Natural killer cell (primary cell): ENCODE data around the gene DOC2B. TPM values are rescaled to one million over a fixed set of nuclear protein-coding genes. Genes with fewer than 3 reads are reported as not detected.

Experiments used
- ATAC-seq, 3 donors: fragments of 150-1000 bp in 2 of 3; fragments of 200-7000 bp in 1 of 3; cut with Tn5 transposase; 1 replicate in 1 of 3; 2 replicates in 2 of 3; pipeline ENCODE4 v1.10.0; 2021; ENCODE audit warnings: mild to moderate bottlenecking in 2 of 3, moderate library complexity in 2 of 3
- DNase-seq, 2 donors: peaks; one replicate each; pipeline versions ENCODE4 v3.0.0 to v3.0.0-alpha.2; 2013 to 2021; ENCODE audit warnings: mixed read lengths in 1 of 2
- H3K27ac ChIP-seq: one replicate; pipeline ENCODE4 v1.5.1; 2013; ENCODE audit warnings: mild to moderate bottlenecking, low read length
- H3K27me3 ChIP-seq: one replicate; pipeline ENCODE4 v1.6.1; 2013; ENCODE audit warnings: low read length; ENCODE audit not compliant: control insufficient read depth, insufficient read depth
- H3K36me3 ChIP-seq: one replicate; pipeline ENCODE4 v1.6.1; 2013; ENCODE audit warnings: low read length; ENCODE audit not compliant: control insufficient read depth, insufficient read depth
- H3K4me1 ChIP-seq: one replicate; pipeline ENCODE4 v1.6.1; 2013; ENCODE audit warnings: low read length; ENCODE audit not compliant: control insufficient read depth, insufficient read depth
- H3K4me3 ChIP-seq: one replicate; pipeline ENCODE4 v1.5.1; 2013; ENCODE audit warnings: low read length
- H3K9me3 ChIP-seq: one replicate; pipeline ENCODE4 v1.6.1; 2013; ENCODE audit warnings: low read length; ENCODE audit not compliant: control insufficient read depth, insufficient read depth
- H3K27ac Mint-ChIP-seq, 2 donors: one replicate each; pipeline ENCODE4 v1.8.0; 2022; ENCODE audit warnings: mild to moderate bottlenecking in 2 of 2, mixed read lengths in 2 of 2, moderate library complexity in 1 of 2
- H3K27me3 Mint-ChIP-seq, 2 donors: one replicate each; pipeline ENCODE4 v1.8.0; 2022; ENCODE audit warnings: low read depth in 2 of 2, mixed read lengths in 2 of 2
- H3K36me3 Mint-ChIP-seq: one replicate; pipeline ENCODE4 v1.8.0; 2022; ENCODE audit warnings: mixed read lengths
- H3K4me1 Mint-ChIP-seq, 2 donors: one replicate each; pipeline ENCODE4 v1.8.0; 2022; ENCODE audit warnings: mixed read lengths in 2 of 2
- H3K4me3 Mint-ChIP-seq: one replicate; pipeline ENCODE4 v1.8.0; 2022; ENCODE audit warnings: mild to moderate bottlenecking, moderate library complexity, mixed read lengths
- H3K9me3 Mint-ChIP-seq, 2 donors: one replicate each; pipeline ENCODE4 v1.8.0; 2022; ENCODE audit warnings: mixed read lengths in 2 of 2
- WGBS: methylation state at CpG from one replicate; pipeline ENCODE4 v1.1.7; 2013; ENCODE audit warnings: missing lambda C conversion rate; ENCODE audit not compliant: insufficient coverage; 5-methylcytosine and 5-hydroxymethylcytosine counted together
- intact Hi-C: fragments of 100-400 bp; cut with micrococcal nuclease; formaldehyde crosslinking; loops from one replicate; pipeline ENCODE4 v1.14.2; 2022
- total RNA-seq, 4 donors: library from RNA; stranded (reverse); fragments of 120-200 nt in 1 of 4; gene quantifications; one replicate each; pipeline versions ENCODE4 v1.2.3 to v1.2.4, GENCODE V29; 2013 to 2022
- TF ChIP-seq, protein P1 (sequence below): fragments of 200-600 bp; IDR thresholded peaks from one replicate; pipeline ENCODE4 v1.8.0; 2022; ENCODE audit warnings: antibody characterized with exemption

Gene DOC2B
- total RNA-seq, 3 donors from 2014 or later (not counting 1 experiment from before 2014, with no cell fraction given): 0.07 to 0.20 TPM; not detected in 1

GRCh38 chr17:180381-181244 is 837 bp downstream of the DOC2B start:
- H3K4me1 Mint-ChIP-seq: no peaks in the 10 kb centered on the region
- Histone ChIP-seq H3K4me3 (no peak overlapping the region), H3K27me3 (peaks cover 15% of the 10 kb centered on the region), H3K36me3 (no peaks in the 10 kb centered on the region), H3K9me3 (no peaks in the 10 kb centered on the region), H3K4me1 (peaks cover 3% of the 10 kb centered on the region), H3K27ac (no peak overlapping the region)
- TF ChIP-seq, protein P1, sequence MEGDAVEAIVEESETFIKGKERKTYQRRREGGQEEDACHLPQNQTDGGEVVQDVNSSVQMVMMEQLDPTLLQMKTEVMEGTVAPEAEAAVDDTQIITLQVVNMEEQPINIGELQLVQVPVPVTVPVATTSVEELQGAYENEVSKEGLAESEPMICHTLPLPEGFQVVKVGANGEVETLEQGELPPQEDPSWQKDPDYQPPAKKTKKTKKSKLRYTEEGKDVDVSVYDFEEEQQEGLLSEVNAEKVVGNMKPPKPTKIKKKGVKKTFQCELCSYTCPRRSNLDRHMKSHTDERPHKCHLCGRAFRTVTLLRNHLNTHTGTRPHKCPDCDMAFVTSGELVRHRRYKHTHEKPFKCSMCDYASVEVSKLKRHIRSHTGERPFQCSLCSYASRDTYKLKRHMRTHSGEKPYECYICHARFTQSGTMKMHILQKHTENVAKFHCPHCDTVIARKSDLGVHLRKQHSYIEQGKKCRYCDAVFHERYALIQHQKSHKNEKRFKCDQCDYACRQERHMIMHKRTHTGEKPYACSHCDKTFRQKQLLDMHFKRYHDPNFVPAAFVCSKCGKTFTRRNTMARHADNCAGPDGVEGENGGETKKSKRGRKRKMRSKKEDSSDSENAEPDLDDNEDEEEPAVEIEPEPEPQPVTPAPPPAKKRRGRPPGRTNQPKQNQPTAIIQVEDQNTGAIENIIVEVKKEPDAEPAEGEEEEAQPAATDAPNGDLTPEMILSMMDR: no peak
- WGBS: 5% methylated on average over 112 of the region's 112 CpGs
- no peak overlapping the region for H3K4me3 Mint-ChIP-seq
- no peaks in the 10 kb centered on the region for H3K36me3 Mint-ChIP-seq
- intact Hi-C loops: no loop called here
- ATAC-seq (no peak), DNase-seq (no peak)
- H3K27me3 Mint-ChIP-seq: peaks cover 39 to 51% of the 10 kb centered on the region in 2 donors
- no peak overlapping the region for H3K27ac Mint-ChIP-seq
- no peaks in the 10 kb centered on the region for H3K9me3 Mint-ChIP-seq

DNA sequence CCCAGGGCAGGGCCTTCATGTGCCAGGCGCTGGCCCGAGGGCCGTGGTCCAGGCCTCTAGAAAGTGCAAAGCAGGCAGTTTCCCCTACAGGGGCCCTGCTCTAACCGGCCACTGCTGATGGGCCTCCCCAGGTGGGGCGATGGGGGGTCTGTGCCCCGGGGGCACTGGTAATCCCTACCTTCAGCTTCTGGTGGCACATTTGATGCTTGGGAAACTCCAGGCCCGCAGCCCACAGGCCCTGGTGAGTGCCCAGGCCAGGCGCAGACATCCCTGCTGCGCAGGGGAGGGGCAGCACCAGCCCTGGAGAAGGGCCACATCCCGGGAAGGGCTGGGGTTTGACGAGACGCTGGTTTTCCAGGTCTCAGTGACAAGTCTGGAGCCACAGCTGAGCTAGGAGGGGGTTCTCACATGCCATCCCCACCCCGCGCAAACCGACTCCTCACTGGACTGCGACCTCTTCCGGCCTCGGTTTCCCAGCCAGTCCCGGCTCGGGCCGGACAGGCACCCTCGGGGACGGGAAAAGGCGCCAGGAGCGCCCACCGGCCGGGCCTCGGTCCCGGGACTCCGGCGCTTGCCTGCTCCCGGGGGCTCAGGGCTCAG is 1.6 kb downstream of the DOC2B start:
- no peaks in the 10 kb centered on the region for H3K36me3 Mint-ChIP-seq
- no peak for DNase-seq
- no peaks in the 10 kb centered on the region for H3K9me3 Mint-ChIP-seq
- no peak overlapping the region for H3K4me3 ChIP-seq
- no peaks in the 10 kb centered on the region for H3K9me3 ChIP-seq
- peaks cover 36 to 44% of the 10 kb centered on the region in 2 donors for H3K27me3 Mint-ChIP-seq
- intact Hi-C loops: no loop called here
- no peaks in the 10 kb centered on the region for H3K4me1 Mint-ChIP-seq
- peaks cover 15% of the 10 kb centered on the region for H3K27me3 ChIP-seq
- no peaks in the 10 kb centered on the region for H3K36me3 ChIP-seq
- TF ChIP-seq, protein P1: no peak
- no peak overlapping the region for H3K27ac Mint-ChIP-seq
- no peak overlapping the region for H3K4me3 Mint-ChIP-seq
- H3K27ac ChIP-seq: no peak overlapping the region
- no peak for ATAC-seq
- peaks cover 3% of the 10 kb centered on the region for H3K4me1 ChIP-seq
- 23% methylated on average over 32 of the region's 32 CpGs for WGBS

DNA sequence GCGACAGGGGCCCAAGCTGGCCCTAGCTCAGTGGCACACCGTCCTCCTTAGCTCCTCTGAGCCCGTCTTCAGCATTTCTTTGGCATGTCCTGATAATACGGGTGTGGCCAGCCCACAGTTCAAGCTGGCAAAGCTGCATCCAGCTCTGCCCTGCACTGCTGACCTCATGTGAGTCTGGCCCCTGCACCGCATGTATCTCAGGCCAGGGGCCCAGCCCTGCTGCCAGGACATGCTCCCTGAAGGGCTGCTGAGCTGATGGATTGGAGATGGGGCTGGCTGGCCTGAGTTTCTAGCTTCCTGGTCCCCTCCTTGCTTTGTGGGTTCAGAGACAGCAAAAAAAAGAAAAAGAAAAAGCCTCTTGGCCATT is 2.4 kb downstream of the DOC2B start:
- H3K9me3 Mint-ChIP-seq: no peaks in the 10 kb centered on the region
- Histone ChIP-seq H3K27ac (no peak overlapping the region), H3K9me3 (no peaks in the 10 kb centered on the region), H3K4me1 (peaks cover 3% of the 10 kb centered on the region), H3K36me3 (no peaks in the 10 kb centered on the region), H3K27me3 (peaks cover 15% of the 10 kb centered on the region), H3K4me3 (no peak overlapping the region)
- no peaks in the 10 kb centered on the region for H3K4me1 Mint-ChIP-seq
- H3K27ac Mint-ChIP-seq: no peak overlapping the region
- WGBS: 89% methylated on average over 5 of the region's 5 CpGs
- DNase-seq: no peak
- TF ChIP-seq, protein P1: no peak
- H3K4me3 Mint-ChIP-seq: no peak overlapping the region
- no peak for ATAC-seq
- no peaks in the 10 kb centered on the region for H3K36me3 Mint-ChIP-seq
- H3K27me3 Mint-ChIP-seq: peaks cover 29 to 36% of the 10 kb centered on the region in 2 donors
- intact Hi-C loops: no loop called here
